Lower leg skin (tissue), 3 donors: ENCODE measurements around the gene RAPGEF6.

Experiments used
- CTCF ChIP-seq, 3 donors: fragments of 450-650 bp; IDR thresholded peaks; one replicate each; pipeline ENCODE4 v1.5.1; 2016; ENCODE audit warnings: antibody characterized with exemption in 3 of 3, mild to moderate bottlenecking in 3 of 3, moderate library complexity in 2 of 3
- POLR2A ChIP-seq, 2 donors: fragments of 450-650 bp; IDR thresholded peaks; one replicate each; pipeline ENCODE4 v1.6.1; 2016 to 2017; ENCODE audit warnings: antibody characterized with exemption in 2 of 2, mild to moderate bottlenecking in 1 of 2, moderate library complexity in 1 of 2

- TF ChIP-seq CTCF (IDR thresholded peaks at IDR 0.05) (no peak), POLR2A (IDR thresholded peaks at IDR 0.05) (no peak)
Measured at GRCh38 chr5:131393498-131393968, 241.5 kb downstream of the RAPGEF6 start.
